ENCODE data around the gene CHAT.

CHAT gene

DNA sequence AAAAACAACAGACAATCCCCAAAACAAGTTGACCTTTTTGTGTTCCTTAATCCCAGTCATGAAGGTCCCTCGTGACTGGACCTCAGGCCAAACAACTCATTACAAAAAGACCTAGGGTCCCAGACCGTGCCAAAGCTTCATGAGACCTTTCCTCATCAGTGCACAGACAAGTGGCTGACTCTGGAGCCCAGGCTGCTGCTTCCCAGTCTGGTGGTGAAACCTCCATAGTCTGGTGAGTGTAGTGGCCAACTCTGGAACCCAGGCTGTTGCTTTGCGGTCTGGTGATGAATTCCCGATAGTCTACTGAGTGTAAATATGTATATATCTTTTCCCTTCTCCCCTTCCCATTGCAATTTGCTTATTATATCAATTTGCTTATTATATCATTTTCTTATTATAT lies 25.9 kb upstream of the CHAT start:
- no peak for TF ChIP-seq EZH2phosphoT487 (IDR thresholded peaks at IDR 0.05; ENCODE audit: low read depth)
- TF ChIP-seq, protein P1, sequence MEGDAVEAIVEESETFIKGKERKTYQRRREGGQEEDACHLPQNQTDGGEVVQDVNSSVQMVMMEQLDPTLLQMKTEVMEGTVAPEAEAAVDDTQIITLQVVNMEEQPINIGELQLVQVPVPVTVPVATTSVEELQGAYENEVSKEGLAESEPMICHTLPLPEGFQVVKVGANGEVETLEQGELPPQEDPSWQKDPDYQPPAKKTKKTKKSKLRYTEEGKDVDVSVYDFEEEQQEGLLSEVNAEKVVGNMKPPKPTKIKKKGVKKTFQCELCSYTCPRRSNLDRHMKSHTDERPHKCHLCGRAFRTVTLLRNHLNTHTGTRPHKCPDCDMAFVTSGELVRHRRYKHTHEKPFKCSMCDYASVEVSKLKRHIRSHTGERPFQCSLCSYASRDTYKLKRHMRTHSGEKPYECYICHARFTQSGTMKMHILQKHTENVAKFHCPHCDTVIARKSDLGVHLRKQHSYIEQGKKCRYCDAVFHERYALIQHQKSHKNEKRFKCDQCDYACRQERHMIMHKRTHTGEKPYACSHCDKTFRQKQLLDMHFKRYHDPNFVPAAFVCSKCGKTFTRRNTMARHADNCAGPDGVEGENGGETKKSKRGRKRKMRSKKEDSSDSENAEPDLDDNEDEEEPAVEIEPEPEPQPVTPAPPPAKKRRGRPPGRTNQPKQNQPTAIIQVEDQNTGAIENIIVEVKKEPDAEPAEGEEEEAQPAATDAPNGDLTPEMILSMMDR (IDR thresholded peaks at IDR 0.05; ENCODE audit: low read depth, low read length) = no peak
- Histone ChIP-seq H3K36me3 (replicated peaks; ENCODE audit: low read depth, low read length) (no peaks in the 10 kb centered on the region), H3K4me1 (ENCODE audit: low read length) (no peaks in the 10 kb centered on the region), H4K20me1 (ENCODE audit: insufficient read depth, low read length) (no peaks in the 10 kb centered on the region), H2AFZ (ENCODE audit: low read depth, low read length) (no peak overlapping the region), H3K4me2 (ENCODE audit: low read length) (no peak overlapping the region), H3K27me3 (ENCODE audit: low read depth, low read length) (no peaks in the 10 kb centered on the region), H3K9ac (ENCODE audit: low read length) (no peak overlapping the region), H3K79me2 (ENCODE audit: low read length) (no peaks in the 10 kb centered on the region), H3K4me3 (ENCODE audit: low read length) (no peak overlapping the region), H3K27ac (ENCODE audit: low read length) (no peak overlapping the region), H3K9me3 (ENCODE audit: insufficient read depth, low read length) (no peaks in the 10 kb centered on the region)

DNA sequence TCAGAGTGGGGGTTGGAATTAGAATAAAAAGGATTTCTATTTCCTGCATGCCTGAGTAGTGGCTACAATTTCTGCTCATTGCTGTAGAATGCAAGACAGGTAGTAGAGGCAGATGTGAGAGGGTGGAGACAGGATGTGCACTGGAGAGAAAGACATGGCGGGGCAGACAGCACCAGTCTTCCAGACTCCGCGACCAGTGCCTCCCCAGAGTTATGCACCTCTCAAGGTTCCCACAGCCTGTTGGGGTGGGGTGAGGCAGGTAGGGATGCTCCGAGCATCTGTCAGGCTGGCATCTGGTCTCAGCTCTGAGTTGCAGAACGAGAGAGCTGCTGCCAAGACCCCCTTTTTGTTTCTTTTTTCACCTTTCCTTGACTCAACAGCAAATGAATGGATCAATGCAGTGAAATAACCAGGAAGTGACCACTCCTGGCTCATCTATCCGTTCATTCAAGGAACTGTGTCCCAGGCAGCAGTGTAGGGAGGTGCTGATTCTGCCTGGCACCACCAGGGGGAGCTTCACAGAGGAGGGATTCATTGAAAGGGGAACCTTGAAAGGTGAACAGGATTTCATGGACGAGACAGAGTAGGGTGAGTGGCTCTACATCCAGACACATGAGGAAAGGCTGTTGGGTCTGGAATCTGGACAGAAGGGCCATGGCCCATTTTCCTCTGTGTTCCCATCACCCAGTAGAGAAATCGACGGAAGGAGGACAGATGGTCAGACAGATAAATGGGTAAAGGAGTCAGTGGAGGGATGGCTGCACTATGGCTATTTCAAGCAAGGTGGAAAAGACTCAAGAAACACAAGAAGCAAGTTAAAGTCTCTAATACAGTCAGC lies 20.9 kb upstream of the CHAT start:
- 0 out of 2 replicates have a peak overlapping the region, but pooled peaks have one; percentile 20 for H3K4me2 ChIP-seq (ENCODE audit: low read length)
- H4K20me1 ChIP-seq (ENCODE audit: insufficient read depth, low read length) = no peaks in the 10 kb centered on the region
- TF ChIP-seq, protein P1 (IDR thresholded peaks at IDR 0.05; ENCODE audit: low read depth, low read length) = peak; percentile 74
- no peak for TF ChIP-seq EZH2phosphoT487 (IDR thresholded peaks at IDR 0.05; ENCODE audit: low read depth)
- no peaks in the 10 kb centered on the region for H3K4me1 ChIP-seq (ENCODE audit: low read length)
- no peaks in the 10 kb centered on the region for H3K9me3 ChIP-seq (ENCODE audit: insufficient read depth, low read length)
- H3K36me3 ChIP-seq (replicated peaks; ENCODE audit: low read depth, low read length) = no peaks in the 10 kb centered on the region
- no peaks in the 10 kb centered on the region for H3K27me3 ChIP-seq (ENCODE audit: low read depth, low read length)
- H3K27ac ChIP-seq (ENCODE audit: low read length) = no peak overlapping the region
- H3K4me3 ChIP-seq (ENCODE audit: low read length) = no peak overlapping the region
- H3K79me2 ChIP-seq (ENCODE audit: low read length) = no peaks in the 10 kb centered on the region
- H2AFZ ChIP-seq (ENCODE audit: low read depth, low read length) = no peak overlapping the region
- no peak overlapping the region for H3K9ac ChIP-seq (ENCODE audit: low read length)

DNA sequence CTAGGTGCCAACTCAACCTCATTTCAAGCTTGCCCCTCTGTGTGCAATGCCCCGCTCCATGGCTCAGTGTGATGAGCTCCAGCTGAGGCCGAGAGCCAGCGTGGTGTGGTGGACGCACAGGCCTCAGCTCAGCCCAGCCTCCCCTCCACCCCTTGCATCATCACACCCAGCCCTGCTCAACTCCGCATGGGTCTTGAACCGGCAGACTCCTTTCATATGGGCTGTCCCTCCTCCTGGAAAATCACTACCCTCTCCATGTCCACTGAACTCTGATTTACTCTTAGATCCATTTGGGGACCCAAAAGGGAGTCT lies 20.3 kb upstream of the CHAT start:
- TF ChIP-seq EZH2phosphoT487 (IDR thresholded peaks at IDR 0.05; ENCODE audit: low read depth) = no peak
- TF ChIP-seq, protein P1 (IDR thresholded peaks at IDR 0.05; ENCODE audit: low read depth, low read length) = no peak
- Histone ChIP-seq H2AFZ (ENCODE audit: low read depth, low read length) (no peak overlapping the region), H3K27ac (ENCODE audit: low read length) (no peak overlapping the region), H3K4me2 (ENCODE audit: low read length) (no peak overlapping the region), H3K9me3 (ENCODE audit: insufficient read depth, low read length) (no peaks in the 10 kb centered on the region), H3K4me3 (ENCODE audit: low read length) (no peak overlapping the region), H3K9ac (ENCODE audit: low read length) (no peak overlapping the region), H3K36me3 (replicated peaks; ENCODE audit: low read depth, low read length) (no peaks in the 10 kb centered on the region), H3K79me2 (ENCODE audit: low read length) (no peaks in the 10 kb centered on the region), H3K27me3 (ENCODE audit: low read depth, low read length) (no peaks in the 10 kb centered on the region), H3K4me1 (ENCODE audit: low read length) (no peaks in the 10 kb centered on the region), H4K20me1 (ENCODE audit: insufficient read depth, low read length) (no peaks in the 10 kb centered on the region)

DNA sequence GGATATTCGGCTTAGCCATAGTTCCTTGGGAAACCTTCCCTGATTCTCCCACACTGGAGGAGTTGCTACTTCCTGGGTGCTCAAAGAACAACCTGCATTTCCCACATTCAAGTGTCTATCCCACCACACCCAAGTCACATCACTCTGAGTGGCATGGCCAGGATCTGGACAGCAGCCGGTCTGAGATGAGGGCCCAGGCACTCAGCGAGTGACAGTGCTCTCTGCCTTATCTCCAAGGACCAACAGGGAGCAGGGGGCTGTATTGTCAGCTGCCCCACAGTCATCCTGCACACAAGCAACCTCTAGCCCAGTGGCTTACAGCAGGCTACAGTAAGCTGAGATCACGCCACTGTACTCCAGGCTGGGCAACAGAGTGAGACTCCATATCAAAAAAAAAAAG lies 19.8 kb upstream of the CHAT start:
- no peaks in the 10 kb centered on the region for H3K79me2 ChIP-seq (ENCODE audit: low read length)
- H2AFZ ChIP-seq (ENCODE audit: low read depth, low read length) = no peak overlapping the region
- H3K36me3 ChIP-seq (replicated peaks; ENCODE audit: low read depth, low read length) = no peaks in the 10 kb centered on the region
- H4K20me1 ChIP-seq (ENCODE audit: insufficient read depth, low read length) = no peaks in the 10 kb centered on the region
- no peaks in the 10 kb centered on the region for H3K27me3 ChIP-seq (ENCODE audit: low read depth, low read length)
- H3K4me3 ChIP-seq (ENCODE audit: low read length) = no peak overlapping the region
- H3K4me1 ChIP-seq (ENCODE audit: low read length) = no peaks in the 10 kb centered on the region
- no peak for TF ChIP-seq EZH2phosphoT487 (IDR thresholded peaks at IDR 0.05; ENCODE audit: low read depth)
- TF ChIP-seq, protein P1 (IDR thresholded peaks at IDR 0.05; ENCODE audit: low read depth, low read length) = no peak
- H3K27ac ChIP-seq (ENCODE audit: low read length) = no peak overlapping the region
- H3K9me3 ChIP-seq (ENCODE audit: insufficient read depth, low read length) = no peaks in the 10 kb centered on the region
- H3K9ac ChIP-seq (ENCODE audit: low read length) = no peak overlapping the region
- H3K4me2 ChIP-seq (ENCODE audit: low read length) = no peak overlapping the region
